GM04503 (cell line): ENCODE results near the gene ADGRV1.
"Not testable (repeated sequence)": the region's sequence is repeated elsewhere in the genome, so short reads cannot be mapped to it uniquely, and the experiment has no call there.

Experiments used
- DNase-seq: peaks from one replicate; pipeline ENCODE4 v3.0.0-alpha.2; 2012; ENCODE audit warnings: low read depth

Gene ADGRV1

DNA sequence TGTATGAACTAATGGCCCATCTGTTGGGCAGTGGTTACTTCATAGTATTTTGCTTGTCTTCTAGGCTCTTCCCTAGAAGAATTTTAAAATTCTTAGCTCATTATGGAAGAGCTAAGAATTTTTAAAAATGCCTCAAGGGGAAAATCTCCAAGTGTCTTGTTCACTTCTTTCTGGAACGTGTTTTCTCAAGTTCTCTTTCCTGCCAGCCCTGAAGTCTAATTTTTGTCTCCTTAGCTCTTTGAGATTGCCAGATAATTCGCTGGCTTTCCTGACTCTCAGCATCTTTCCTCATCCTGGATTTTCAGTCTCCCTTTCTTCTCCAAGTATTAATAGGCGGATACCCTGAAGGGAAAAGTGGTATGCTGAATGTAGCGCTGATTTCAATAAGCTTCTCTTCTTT is 429.1 kb downstream of the ADGRV1 start:
- DNase-seq = no peak

DNA sequence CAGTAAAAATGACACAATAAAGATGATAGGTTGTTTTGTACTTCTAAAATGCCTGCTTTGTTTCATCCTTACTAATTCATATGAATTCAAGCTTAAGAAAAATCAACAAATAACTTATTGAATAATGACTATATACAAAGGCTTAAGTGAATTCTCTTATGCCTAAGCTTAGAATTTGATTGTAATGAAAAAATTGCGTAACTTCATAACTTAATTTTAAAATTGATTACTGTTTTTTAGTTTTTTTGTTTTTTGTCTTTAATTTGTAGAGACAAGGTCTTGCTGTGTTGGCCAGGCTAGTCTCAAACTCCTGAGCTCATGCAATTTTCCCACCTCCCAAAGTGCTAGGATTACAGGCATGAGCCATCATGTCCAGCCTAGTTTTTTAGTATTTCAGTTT is 432.6 kb downstream of the ADGRV1 start:
- no peak for DNase-seq

GRCh38 chr5:90994796-90995195 is 436.2 kb downstream of the ADGRV1 start:
- DNase-seq = no peak

- no peak for DNase-seq
Observed at GRCh38 chr5:90996089-90996488, 437.5 kb downstream of the ADGRV1 start.

GRCh38 chr5:90997082-90997481 is 438.5 kb downstream of the ADGRV1 start:
- DNase-seq = no peak

GRCh38 chr5:91000743-91001142 is 442.1 kb downstream of the ADGRV1 start:
- DNase-seq = no peak

DNA sequence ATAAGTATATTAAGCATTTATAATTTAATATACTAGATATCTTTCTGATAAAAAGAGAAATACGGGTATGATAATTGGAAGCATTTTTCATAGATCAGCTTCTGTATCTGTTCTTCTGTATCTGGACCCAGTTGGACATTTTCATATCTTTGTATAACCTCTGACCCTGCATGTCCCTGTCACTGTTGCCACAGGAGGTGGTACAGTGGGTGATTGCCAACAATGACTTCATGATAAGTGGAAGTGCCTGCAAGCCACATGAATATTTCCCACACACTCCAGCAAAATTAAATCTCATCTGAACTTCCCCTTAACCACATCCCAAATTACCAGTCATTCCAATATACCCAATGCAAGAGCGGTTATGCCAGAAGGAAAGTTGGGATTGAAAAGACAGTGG is 448.1 kb downstream of the ADGRV1 start:
- no peak for DNase-seq

DNA sequence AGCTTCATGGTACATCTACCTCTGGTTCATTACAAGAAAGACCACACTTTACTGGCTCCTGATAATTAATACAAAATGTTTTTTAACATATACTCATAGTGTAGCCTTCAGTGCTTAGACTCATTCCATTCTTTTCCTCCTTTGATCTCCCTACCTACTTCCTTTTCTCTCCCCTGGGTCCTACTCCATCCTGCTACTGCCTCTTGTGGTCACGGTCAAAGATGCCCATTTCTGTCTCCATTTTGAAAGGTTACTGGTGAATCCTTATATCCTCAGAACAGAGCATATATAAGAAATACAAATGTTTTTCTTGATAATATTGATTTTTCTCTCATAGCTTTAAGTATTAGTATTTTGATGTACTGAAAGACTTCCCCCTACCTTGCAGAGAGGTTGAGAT is 448.7 kb downstream of the ADGRV1 start:
- DNase-seq = no peak

DNA sequence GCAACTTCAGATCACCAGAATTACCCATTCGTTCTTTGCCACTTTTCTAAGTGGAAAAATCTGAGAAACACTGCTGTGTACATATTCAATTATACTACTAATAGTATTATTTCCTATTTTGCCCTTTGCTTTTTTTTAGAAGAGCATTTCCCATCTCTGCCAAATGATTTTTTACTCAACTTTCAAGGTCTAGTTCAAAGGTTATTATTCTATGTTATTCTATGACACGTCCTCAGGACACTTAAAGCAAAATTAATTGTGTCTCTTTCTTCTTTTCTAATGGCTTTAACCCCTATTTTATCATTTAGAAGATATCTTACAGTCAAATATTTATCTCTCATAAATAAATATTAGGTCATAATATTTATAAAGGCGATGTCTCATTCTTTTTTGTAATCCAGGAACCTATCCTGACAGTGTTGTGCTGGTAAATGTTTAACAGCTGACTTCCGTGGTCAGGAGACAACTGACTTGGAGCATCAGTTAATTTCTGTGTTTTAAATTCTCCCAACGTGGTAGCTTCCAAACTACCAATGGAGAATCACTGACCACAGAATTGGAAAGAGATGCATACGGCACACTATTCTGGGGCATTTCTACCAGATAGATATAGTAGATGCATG is 449.3 kb downstream of the ADGRV1 start:
- DNase-seq = no peak

DNA sequence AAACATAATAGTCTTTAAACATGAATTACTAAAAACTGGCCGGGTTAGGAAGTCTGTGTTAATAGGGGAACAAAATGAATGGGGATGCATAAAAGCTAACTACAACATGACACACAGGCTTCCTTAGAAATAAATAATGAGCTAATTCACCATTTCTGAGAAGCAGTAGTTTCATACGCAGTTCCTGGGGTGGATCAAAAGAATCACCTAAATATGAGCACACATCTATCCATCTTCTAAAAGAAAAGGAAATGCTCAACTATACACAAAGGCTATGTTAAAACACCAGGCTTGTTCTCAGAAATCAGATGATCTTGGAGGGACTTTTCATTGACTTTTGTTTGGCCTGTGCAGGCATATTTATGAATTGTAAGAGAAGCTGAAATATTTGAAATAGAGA is 451.5 kb downstream of the ADGRV1 start:
- no peak for DNase-seq

DNA sequence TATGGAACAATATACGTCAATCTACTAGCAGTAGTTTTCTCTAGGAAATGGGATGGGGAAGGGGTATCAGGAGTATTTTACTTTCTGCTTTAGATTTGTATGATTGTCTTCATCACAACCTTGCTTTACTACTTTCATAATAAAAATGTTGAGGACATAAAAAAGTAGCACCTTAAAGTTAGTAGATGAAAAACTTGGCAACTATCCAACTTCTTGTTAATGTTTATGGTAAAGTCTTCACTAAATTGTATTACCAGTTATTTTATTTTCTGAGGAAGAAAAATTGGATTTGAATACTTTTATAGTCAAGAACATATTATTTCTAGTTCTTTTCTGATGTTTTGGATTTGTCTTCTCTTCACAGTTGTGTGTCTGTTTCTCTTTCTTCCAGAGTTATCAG is 452.4 kb downstream of the ADGRV1 start:
- DNase-seq = no peak

DNA sequence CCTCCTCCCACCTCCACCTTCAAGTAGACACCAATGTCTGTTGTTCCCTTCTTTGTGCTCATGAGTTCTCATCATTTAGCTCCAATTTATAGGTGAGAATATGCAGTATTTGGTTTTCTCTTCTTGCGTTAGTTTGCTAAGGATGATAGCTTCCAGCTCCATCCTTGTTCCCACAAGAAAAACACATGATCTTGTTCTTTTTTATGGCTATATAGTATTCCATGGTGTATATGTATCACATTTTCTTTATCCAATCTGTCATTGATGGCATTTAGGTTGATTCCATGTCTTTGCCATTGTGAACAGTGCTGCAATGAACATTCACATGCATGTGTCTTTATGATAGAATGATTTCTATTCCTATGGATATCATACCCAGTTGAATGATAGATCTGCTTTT is 454.3 kb downstream of the ADGRV1 start:
- not testable (repeated sequence) for DNase-seq

- no peak for DNase-seq
Observed at GRCh38 chr5:91016322-91016721, 457.7 kb downstream of the ADGRV1 start.

DNA sequence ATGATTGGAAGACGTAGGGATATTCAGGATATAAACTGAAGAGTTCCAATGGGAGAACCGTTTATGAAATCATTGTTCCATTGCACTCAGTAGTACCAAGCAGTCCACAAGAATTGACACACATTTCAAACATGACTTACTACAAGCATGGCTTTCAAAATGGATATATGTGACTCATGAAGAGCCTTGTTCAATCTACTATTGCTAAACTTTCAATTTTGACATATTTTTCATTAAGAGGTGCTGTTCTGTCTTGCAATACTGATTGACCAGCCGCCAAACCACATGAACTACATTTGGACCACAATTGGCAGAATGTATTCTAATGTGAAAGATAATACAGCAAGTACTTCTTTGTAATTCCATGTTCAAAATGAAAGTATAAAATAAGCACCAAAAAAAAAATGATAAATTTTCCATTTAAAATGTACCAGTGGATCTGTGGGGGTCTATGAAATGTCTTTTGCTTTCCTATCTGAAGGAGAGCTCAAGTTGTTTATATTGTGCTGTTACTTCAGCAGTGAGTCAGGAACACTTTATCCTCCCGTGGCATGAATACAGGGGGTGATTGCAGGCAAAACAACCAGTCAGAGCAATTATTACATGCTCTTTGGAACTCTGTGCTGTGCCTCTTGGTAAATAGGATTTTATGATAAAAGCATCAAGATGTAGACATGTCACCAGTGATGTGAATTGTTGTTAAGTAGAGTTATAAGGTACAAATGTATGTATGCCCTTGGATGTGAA is 458.5 kb downstream of the ADGRV1 start:
- DNase-seq = no peak

DNA sequence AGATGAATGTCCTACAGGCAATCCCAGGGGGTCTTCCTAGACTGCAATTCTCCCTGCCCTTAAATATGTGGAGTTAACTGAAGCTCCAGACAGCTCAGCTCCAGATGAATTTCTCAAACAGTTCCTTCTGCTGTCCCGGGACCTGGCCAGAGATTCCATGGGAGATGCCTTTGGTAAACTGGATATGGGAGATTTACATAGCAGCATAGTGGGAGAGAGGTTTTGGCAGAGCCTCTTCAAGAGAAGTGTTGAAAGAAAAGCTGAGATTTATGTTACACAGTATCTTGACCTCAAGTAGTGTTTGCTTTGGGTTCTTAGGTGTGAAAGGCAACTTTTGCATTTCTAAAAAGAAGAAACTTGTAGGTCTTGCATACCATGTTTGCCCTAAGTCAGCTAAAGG is 459.6 kb downstream of the ADGRV1 start:
- DNase-seq = no peak

DNA sequence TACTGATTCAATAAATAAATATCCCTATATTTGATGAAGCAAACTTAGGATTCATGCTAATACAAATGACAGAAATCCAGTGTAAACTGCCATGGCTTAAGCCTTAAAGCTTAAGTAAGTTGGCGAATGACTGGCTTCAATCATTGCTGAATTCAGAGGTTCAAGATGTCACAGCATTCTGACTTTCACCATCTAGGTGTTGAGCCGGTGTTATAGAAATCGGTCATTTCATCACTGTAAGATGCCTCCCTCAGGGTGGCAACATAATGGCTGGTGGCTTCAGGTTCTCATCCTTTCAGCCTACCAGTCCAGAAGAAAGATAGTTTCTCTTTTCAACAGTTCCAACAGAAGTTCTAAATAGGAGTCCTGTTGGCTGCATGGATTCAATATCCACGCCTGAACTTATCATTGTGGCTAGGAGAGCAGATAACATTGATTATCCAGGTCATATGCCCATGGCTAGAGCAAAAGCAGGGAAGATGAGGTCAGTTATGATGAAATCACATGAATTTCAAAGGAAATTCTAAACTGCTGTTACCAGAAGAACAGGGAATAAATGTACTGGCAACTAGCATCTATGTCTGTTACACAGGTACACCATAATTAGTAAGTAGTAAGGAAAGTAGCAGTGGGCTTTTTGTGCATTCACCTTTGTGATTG is 460.2 kb downstream of the ADGRV1 start:
- DNase-seq = no peak

DNA sequence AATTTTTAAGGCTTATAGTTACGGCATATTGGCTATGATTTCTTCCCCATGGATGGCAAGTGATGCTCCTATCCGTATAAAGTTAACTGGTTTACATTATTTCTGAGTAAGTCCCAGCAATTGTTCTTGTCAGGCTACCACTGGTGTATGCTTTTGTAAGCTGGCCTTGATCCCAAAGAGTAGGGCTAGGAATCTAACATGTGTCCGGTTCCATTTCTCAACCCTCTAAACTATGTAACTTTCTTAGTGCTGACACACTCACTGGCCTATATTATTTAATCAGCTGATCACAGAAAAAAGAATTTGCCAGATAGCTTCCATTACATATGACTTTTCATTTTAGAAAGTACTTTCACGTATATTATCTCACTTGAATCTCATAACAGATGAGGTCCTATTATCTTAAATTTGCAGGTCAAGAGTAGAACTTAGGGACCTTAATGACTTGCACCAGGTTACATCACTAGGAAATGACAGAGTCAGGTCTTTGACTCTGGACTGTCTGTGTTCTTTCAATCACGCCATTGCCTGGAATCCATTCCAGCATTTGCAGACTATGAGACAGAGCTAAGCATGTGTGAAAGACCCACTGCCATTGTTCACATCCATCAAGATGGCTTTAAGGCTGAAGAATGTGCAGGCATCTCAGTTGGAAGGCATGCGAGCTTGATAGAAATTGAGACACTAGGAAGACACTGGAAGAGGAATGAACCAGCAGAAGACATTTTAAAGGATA is 461.6 kb downstream of the ADGRV1 start:
- DNase-seq = no peak

DNA sequence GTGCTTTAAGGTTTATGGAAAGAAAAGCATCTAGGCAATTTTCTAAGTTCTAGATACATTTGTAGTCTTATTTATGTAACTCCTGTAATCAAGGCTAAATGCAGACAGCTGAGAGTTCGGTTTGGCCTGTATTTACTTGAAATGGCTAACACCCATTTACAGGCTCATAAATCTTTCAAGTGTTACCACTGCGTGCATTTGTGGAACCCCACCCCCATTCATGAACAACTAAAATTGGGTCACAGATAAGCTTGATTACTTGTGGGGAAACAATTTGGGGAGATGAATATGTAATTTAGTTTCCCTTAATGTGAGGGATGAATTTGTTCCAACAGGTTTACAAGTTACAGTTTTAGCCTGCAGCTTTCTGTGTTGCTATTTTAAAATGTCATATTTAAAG is 463.9 kb downstream of the ADGRV1 start:
- no peak for DNase-seq

DNA sequence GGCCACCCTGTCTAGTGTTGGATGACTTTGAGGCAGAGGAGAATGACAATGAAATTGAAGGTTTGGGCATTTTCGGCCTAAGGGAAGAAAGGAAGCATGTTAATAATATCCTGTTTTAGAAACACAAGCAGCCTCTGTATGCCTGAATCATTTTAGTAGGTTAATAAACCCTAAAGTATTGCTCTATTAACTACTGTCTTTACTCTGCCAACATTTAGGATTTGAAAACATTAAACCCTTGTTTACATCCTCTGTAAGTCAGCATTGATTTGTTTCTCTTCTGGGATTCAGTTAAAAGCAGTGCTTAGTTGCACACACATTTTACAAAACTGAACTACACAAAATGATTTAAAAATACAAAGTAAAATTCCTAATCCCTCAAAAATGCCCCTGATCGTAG is 465.6 kb downstream of the ADGRV1 start:
- DNase-seq = no peak

DNA sequence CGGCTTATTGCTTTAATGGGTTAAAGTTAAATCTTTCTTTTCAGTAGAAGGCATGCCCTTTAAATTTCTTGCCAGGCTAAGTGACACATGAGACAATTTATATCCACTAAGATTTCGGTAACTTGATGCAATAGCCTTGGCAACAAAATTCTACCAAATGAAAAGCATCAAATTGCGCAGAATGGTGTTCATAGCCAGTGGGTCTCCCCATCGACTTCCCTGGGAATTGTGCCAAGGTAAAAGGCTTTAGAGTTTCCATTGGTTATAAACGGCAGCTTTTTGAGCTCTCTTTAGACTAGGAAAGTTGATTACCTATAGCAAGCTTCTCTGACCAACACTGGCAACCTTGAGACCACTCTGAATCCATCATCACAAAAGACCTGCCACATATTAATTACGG is 466.1 kb downstream of the ADGRV1 start:
- no peak for DNase-seq

DNA sequence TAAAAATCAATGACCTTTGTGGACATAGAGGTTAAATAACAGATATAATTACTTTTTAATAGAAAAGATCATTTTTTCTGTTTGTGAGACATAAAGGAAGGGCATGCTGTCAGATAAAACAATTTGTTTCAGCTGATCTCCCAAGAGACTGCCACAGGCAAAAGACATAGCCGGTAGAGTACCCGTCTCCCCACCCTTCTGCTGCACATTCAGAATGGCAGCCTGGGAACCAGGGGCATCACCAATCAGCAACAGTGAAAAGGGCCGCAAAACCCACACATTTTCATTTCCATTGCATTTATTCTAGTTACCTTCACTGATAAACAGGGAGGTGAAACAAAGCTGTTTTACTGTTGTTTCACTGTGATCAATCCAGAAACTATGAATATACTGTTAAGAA is 466.9 kb downstream of the ADGRV1 start:
- DNase-seq = no peak

GRCh38 chr5:91025956-91026355 is 467.4 kb downstream of the ADGRV1 start:
- no peak for DNase-seq

DNA sequence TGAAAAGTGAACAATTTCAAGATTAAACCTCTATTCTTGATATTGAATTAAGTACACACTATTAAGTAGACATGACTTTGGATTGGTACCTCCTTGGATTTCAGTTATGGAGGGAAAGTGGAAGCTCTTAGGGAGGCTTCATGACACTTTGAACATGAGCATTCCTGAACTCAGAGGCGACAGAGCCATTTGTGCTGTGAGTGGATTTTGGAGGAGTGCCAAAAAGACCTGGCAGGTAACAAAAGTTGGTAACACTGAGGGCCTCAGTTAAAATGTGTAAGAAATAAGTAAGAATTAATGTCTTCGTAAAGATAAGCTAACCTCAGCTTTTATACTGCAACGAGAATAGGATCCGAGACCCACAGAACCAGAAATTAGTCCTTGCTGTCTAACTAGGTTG is 467.9 kb downstream of the ADGRV1 start:
- no peak for DNase-seq
